ENCODE data around the gene AGR3.
"Not testable (repeated sequence)": the region's sequence is repeated elsewhere in the genome, so short reads cannot be mapped to it uniquely, and the experiment has no call there.

The AGR3 gene

GRCh38 chr7:16889851-16890415 is 8.2 kb upstream of the AGR3 start:
- DNase-seq = no peak

DNA sequence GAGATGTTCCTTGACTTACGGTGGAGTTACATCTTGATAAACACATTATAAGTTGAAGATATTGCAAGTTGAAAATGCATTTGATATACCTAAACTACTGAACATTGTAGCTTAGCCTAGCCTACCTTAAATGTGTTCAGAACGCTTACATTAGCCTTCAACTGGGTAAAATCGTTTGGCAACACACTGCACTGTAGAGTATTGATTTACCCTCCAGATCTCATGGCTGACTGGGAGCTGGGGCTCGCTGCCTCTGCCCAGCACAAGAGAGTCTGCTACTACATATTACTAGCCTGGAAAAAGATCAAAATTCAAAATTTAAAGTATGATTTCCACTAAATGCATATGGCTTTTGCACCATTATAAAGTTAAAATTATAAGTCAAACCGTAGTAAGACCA is 7.5 kb upstream of the AGR3 start:
- no peak for DNase-seq

DNA sequence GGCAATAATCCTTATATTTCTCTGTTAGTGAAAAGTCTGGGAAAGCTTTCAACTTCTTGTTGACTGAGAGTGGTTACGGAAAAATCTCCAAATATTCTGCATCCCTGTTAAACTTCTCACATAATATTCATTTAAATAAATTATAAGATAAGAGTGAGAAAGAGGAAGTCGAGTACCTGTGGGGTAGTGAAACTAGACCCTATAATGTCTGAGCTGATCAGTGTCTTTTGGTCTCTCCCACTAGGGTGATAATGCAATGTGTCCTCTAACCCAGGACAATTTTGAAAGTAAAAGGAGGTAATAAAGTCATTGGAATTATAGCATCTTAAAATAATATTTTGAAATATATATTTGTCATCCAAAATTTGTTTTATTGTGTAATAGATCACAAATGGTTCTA is 2.1 kb upstream of the AGR3 start:
- DNase-seq = no peak

DNA sequence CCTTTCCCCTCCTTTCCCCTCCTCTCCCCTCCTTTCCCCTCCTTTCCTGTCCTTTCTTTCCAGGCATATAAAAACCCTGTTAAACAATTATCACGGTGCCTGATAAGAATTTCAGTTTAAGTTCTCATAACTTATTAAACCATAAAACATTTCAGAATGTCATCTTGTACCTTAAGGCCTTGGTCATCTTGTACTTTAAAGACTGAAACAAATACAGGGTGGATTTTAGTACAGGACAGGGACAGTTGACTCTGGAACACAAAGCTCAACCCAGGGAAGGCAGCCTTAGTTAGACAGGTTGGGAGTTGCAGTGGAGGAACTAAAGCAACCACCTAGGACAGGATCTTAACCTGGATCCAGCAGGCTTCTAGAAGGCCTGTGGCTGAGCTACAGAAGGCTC is 1.2 kb downstream of the AGR3 start:
- no peak for DNase-seq

DNA sequence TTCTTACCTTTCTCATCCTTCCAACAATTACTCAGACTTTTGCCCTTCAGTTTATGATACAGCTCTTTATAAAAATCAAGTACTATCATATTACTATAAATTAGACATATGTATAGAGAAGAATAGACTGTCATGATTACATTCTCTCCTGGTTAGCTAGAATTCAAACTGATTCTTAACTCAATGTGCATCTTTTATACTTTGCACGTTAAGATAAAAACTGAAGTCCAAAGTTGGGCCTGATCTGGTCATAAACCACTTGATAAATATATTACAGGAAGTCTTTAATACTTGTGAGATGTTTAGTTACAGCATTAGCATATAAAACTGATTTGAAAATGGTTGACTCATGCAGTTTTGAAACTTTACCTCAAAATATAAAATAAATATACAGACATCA is 2.6 kb downstream of the AGR3 start:
- DNase-seq = no peak

GRCh38 chr7:16875861-16876260 is 5.9 kb downstream of the AGR3 start:
- DNase-seq = no peak

DNA sequence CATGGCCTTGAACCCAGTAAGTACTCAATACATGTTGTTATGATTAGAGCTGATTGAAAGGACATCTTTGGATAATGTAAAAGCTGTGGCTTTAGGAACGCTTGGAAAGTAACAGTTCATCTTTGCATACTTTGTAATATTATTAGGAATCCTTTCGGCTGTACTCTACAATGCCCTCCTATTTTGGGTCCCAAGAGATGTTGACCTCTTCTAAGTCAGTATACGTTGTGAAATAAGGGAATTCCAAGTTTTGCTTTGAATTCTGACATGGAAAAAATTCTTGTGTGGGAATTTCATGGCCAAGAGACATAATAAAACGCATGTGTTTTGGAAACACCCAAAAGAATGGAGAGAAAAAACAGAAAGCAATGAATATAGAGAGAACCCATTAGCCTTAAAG is 7.7 kb downstream of the AGR3 start:
- DNase-seq = no peak

DNA sequence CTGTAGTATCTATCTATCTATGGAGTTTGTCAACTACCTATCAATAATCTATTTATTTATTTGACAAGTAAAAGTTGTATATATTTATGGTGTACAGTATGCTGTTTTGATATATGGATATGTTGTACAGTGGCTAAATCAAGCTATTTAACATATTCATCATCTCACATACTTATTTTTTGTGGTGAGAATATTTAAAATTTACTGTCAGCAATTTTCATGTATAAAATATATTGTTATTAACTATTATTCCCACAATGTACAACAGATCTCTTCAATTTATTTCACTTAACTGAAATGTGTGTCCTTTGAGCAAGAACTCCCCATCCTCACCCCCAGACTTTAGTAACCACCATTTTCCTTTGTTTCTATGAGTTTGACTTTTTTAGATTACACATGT is 14.5 kb downstream of the AGR3 start:
- no peak for DNase-seq

- not testable (repeated sequence) for DNase-seq
Measured at GRCh38 chr7:16853189-16853588, 28.6 kb downstream of the AGR3 start.

GRCh38 chr7:16851829-16852228 is 30.0 kb downstream of the AGR3 start:
- DNase-seq = no peak

DNA sequence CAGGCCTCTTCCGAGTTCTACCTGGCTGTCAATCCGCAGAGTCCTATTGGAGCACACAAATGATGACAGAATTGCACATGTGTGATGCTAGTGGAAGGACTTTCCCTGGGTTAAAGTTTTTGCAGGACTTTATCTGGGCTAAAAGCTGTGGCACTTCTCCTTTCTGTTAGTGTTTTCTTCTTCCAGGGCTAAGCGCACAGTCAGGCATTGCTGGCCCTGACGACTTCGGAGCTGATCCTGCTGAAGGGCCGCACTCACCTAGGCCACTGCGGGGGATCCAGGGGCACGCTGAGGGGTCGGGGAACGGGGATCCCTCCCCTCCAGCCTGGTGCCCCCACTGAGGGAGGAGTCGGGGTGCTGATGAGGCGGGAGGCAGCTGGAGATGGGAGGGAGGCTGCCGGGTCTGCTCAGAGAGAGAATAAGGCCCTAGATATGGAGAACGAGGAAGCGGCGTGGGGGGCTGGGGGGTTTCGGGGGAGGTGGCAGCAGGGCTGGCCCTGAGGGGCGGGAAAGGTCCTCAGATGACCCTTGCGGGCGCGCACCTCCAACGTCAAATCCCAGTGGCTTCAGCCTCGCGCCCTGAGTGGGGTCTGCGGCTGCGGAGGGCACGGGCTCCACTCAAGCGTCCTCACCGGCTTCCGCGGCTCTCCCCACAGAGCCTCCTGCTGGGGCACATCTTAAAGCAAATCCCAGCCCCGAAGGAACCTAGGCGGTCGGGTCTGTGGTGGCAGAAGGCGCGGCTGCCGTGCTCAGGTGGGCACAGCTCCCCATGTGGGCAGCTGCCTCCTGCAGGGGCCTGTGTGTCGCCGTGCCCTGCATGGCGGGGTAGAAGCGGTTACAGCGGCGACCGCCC is 30.9 kb downstream of the AGR3 start:
- DNase-seq = no peak

DNA sequence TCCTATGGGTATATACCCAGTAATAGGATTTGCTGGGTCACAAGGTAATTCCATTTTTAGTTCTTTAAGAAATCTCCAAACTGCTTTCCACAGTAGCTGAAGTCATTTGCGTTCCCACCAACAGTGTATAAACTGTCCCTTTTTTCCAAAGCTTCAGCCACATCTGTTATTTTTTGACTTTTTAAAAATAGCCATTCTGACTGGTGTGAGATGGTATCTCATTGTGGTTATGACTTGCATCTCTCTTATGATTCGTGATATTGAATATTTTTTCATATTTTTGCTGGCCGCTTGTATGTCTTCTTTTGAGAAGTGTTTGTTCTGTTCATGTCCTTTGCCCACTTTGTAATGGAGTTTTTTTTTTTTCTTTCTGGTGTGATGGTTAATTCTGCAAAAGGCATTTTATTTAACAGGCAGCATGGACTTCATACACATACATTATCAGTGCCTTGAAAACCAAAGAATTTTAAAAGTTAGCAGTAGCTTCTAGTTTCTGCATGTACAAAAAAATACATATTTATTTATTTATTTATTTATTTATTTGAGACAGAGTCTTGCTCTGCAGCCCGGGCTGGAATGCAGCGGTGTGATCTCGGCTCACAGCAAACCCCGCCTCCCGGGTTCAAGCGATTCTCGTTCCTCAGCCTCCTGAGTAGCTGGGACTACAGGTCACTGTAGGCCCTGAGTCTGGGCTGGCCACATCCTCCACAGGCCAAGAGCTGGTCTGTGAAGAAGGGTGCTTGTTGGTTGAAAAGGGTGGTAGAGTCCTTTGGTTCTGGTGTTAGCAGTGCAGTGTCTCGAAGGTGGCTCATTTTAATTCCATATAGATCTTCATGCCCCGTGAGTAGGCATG is 32.3 kb downstream of the AGR3 start:
- DNase-seq = no peak

DNA sequence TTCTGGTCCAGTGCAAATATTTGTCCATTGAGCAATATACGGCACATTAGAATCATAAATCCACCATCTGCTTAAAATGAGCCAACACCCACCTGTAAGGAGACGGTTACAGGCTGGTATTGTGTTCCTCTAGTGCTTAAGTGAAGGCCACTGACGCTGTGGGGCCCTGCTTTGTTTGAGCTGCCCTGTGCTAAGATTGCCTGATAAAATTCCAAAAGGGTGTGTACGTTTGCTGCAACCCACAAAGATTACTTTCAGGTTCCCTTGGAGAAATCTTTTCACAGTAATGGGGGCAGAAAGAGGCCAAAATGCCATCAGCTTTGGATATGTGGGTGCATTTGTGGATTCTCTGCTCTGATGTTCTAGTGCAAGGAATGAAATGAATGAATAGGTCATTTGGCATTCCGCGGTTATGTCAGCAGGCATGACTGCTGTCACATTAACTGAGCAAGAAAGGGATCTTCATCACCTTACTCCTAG is 34.4 kb downstream of the AGR3 start:
- no peak for DNase-seq

DNA sequence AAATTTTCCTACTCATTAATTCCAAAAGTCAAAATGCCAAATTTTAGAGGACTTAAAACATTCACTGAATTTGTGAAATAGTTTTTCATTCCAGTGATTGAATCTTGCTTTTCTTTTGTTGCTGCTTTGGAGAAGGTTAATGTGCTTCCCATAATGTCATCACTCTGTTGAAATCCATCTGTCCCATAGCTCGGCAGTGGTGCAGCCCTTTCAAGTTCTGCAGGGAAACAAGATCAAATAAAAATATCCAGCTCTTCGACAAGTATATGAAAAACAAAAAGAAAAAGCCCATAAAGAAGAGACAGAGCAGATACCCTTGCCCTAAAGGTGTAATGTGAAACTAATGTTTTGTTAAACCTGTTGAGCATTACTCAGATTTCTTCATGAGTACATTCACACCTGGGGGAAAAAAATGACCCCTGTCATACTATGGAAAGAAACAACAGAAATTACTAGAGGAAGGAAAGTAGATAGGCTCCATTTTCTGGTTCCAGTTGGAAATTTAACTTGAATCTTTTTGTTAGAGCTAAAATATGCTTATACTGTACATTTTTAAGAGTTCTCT is 35.1 kb downstream of the AGR3 start:
- DNase-seq = no peak

- no peak for DNase-seq
Measured at GRCh38 chr7:16845746-16846145, 36.0 kb downstream of the AGR3 start.

DNA sequence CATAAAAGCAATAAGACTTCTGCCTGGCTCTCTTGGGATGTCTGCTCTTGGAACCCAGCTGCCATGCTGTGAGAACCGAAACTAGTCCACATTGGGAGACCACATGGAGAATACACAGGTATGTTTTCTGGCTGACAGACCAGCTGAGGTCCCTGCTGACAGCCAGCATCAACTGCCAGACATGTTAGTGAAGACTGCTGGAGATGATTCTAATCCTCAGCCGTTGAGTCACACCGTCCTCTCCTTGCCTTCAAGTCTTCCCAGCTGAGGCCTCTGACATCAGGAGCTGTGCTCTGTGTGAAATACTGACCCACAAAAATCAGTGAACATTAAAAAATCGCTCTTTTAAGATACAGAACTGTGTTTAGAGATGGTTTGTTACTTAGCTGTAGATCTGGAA is 40.1 kb downstream of the AGR3 start:
- DNase-seq = no peak

- DNase-seq = no peak
Measured at GRCh38 chr7:16840094-16840493, 41.7 kb downstream of the AGR3 start.

GRCh38 chr7:16839646-16840045 is 42.1 kb downstream of the AGR3 start:
- no peak for DNase-seq

DNA sequence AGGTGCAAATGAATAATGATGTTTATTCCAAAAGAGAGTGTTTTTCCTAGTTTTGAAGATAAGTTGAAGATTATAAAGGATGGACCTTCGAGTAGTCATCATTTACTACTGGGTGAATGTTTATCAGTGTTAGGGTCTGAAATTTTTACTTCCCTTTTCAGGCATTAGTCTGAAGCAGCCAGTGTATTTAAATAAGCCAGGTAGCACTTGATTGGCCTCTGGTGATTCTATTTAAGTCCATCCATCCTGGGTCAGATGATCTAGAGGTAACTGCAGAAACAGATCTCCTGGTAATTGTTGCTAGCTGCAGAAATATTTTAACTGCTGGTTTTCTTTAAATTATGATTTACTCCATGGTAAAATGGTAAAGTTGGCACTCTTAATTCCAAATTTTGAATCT is 42.9 kb downstream of the AGR3 start:
- DNase-seq = no peak

DNA sequence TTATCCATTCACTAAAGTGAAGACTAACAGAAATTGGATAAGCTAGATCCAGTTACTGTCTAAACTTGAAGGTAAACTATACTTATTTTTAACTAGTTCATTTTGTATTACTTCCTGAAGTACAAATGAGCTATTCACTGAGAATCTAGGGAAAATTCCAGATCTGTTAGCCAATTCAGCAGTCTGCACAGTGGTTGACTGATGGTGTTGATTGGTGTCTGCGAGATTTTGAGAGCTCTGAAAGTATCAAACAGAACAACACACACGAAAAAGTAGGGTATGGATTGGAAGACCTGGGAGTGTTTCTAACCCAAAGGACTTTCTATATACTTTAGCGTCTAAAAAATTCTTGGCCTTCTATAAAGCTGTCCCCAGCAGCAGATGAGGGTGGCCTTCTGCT is 43.4 kb downstream of the AGR3 start:
- no peak for DNase-seq

DNA sequence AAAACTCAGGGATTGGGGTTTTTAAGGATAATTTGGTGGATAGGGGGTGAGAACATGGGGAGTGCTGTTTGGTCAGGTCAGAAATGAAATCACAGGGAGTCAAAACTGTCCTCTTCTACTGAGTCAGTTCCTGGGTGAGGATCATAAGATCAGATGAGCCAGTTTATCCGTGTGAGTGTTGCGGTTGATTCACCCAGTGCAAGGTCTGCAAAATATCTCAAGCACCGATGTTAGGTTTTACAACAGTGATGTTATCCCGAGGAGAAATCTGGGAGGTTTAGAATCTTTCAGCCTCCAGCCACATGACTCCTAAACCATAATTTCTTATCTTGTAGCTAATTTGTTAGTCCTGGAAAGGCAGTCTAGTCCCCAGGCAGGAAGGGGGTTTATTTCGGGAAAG is 45.3 kb downstream of the AGR3 start:
- no peak for DNase-seq

GRCh38 chr7:16833373-16833772 is 48.4 kb downstream of the AGR3 start:
- no peak for DNase-seq

DNA sequence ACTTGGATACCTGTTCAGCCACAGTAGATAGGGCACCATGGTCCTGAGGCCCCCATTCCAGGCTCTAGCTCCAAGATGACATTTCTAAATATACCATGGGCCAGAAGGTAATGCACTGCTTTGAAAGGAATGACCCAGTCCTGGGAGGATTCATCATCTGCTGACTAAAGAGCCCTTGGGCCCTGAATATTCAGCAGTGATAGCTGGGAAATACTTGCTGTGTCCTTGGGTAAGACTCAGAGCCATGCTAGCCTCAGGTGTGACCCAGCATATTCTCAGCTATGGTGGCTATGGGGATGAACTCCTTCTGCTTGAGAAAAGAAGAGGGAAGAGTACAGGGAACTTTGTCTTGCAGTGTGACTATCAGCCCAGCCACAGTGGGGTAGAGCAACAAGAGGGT is 55.7 kb downstream of the AGR3 start:
- no peak for DNase-seq

DNA sequence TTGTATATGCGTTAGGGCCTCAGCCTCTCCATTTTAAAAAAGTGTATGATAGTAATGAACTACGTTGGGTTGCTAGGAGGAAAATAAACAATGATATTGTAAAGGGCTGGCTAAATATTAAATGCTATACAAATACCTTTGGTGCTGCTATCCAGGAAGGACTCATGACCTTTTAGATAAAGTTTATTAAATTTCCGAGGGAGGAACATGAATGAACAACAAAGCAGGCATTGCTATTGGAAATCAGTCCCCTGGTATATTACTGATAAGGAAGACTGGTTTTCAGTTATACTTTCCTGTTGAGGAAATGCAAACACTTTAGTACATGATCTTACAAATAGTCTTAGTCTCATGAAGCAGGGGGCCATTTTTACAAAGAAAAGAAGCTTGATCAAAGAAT is 59.8 kb downstream of the AGR3 start:
- no peak for DNase-seq
